TTC549 (cell line): ENCODE results near the gene TRAK1.

ENCODE experiments used
- FAIRE-seq: peaks from 2 replicates; lab custom pipeline; 2012; peaks lifted over from hg19 to GRCh38; lab: Jason Lieb, UNC

Gene TRAK1

GRCh38 chr3:42210726-42211125 lies 119.6 kb downstream of the TRAK1 start:
- FAIRE-seq = no peak

DNA sequence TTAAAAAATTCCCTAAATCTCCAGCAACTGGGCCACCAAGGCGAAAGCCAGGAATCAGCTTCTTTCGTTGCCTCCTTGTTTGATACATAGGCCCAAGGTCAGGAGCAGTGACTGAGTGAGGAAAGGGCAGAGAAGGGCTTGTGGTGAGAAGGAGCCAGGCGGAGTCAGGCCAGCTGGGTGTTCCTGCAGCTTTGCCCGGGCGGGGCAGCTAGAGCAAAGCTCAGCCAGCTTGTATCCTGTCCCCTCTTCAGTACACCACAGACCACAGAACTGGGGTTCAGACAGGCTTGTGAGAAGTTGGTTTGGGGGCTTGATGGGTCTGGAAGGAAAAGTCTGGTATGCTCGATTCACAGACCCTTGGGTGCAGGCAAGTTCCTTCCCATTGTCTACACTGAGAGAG lies 122.3 kb downstream of the TRAK1 start:
- no peak for FAIRE-seq

GRCh38 chr3:42214064-42214463 lies 122.9 kb downstream of the TRAK1 start:
- FAIRE-seq = no peak

DNA sequence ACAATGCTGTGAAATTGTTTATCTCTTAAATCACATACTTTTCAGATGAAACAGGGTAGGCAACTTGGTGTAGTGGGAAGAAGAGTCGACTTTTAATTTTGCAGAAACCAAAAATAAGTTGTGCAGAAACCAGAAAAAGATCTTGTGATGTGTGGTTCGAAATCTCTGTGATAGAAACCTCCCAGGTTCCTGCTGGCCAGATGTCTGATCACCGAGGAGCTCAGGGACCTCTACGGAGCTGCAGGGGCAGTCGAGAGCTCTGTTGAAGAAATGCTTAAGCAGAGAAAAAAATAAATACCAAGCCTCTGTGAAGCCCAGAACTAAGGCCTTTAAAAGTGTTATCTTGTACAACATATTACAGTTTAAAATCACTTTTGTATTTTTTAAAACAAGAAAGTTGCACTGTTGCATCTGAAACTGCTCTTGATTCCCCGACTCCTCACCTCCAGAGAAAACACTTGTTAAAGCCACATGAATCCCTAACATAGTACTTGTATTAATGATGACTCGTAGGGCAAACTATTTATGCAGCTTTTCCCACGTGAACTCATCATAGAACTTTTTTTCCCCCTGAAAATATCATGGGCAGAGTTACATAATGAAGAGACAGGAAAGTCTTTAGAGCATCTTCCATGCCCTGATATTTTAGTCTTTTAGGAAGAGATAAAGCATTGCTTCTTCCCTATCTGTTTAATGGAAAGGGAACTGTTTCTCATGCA lies 123.6 kb downstream of the TRAK1 start:
- FAIRE-seq = no peak

DNA sequence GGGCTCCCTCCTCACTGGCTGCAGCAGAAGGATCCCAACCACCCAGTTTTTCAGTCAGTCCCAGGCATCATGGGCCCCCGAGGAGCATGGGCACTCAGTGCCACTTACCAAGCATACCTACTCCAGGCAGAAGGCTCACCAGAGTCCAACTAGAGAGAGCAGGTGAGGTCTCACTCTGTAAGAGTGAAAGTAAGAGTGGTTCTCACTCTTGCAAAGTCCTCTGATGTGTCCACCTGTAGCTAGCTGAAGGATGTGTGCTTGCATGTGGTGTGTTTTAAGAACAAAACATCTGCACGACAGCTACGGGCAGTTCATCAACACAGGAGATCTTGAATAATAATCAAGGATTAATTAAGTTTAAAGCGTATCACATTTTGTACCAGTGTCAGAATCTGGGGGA lies 125.1 kb downstream of the TRAK1 start:
- FAIRE-seq = no peak

GRCh38 chr3:42216931-42217333 lies 125.8 kb downstream of the TRAK1 start:
- no peak for FAIRE-seq

DNA sequence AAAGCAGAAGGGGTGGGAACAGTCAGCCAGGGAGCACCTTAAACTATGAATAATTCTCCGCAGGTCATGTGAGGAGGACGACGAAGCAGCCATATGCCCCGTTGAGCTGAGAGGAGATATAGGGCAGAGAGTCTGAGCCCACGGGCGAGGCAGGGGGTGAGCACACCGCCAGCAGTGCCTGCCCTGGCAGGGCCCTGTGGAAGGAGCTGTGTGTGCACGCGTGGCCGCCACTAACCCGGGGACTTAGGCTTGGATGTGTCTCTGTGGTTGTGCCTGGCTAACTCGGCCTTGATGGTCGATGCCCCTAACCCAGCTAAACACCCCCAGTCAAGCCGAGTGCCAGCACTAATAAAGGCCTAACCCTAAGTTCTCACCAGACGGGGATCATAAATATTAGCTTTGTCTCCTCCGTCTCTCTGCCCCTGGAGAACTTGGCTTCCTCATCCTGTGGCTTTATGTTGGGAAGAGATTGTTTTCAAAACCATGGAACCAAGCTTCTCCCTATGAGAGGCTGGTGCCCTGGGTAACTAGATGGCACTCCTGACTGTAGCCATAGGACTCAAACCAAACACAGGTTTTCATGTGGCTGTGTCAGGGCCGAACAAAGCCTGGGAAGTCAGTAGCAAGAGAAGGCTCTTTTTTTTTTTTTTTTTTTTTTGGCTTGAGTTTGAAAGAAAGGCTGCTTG lies 129.4 kb downstream of the TRAK1 start:
- no peak for FAIRE-seq

- no peak for FAIRE-seq
These were observed 132.0 kb downstream of the TRAK1 start for GRCh38 chr3:42222942-42223693.

- no peak for FAIRE-seq
These were observed 133.0 kb downstream of the TRAK1 start for GRCh38 chr3:42224178-42224577.

DNA sequence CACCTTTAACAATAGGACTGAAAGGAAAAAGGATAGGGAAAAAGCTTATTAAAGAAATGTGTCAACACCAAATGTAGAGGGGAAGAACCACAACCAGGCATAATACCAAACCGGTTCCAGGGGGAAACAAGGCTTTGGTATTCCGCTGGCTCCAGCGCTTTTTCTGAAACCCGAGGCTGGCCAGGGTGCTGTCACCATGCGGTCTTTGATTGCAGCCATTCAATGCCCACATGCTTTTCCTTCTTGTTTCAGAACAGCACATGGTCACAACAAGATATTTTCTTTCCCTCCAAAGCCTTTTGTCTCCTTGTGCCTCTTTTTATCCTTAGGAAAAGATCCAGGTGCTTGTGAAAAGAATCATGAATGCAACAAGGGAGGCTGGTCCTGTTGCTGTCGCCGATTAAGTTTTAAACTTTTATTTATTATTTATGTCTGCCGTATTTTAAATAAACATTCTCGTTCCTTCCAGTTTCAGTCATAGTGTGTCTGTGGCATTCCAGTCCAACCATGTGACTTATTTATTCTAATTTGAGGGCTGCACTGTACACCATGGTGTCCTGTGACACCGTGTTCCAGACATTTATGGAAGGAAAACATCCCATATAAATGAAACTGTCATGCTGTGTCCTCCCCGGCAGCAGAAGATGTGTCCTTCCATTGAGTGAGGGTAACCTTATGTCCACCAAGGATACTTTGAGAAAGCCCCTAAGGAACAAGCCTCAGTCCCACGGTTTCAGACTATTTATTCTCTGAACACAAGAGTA lies 133.7 kb downstream of the TRAK1 start:
- no peak for FAIRE-seq

DNA sequence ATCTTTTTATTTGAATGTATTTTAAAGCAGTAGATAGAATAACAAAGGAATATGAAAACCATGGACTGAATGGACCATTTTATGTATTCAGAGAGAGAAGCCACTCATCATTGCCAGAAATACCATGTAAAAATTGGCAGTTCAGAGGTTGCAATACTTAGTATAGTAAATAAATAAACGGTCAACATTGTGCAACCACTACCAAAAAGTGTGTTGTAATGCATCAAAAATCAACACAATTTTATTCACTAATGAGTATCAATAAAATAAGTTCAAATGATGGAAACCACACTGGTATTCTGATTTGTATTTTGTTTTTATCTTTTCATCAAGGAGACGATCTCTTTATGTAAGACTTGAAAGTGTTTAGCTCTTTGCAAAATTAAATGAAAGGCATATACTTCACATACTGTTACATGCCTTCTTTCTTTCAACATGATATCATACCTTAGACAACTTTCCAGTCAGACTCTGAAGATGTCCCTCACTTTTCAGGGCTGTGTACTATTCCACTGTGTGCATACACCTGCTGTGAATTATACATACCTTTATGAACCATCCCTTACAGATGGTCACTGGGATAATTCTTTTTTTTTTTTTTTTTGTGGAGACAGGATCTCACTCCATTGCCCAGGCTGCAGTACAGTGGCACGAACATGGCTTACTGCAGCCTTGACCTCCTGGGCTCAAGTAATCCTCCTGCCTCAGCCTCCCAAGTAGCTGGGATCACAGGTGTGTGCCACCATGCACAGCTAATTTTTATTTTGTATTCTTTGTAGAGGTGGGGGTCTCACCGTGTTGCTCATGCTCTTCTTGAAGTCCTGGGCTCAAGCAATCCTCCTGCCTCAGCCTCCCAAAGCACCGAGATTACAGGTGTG lies 134.6 kb downstream of the TRAK1 start:
- FAIRE-seq = no peak

- FAIRE-seq = no peak
These were observed 135.6 kb downstream of the TRAK1 start for GRCh38 chr3:42226470-42227425.

- FAIRE-seq = no peak
These were observed 137.6 kb downstream of the TRAK1 start for GRCh38 chr3:42228796-42229195.

GRCh38 chr3:42229266-42229941 lies 138.2 kb downstream of the TRAK1 start:
- no peak for FAIRE-seq

DNA sequence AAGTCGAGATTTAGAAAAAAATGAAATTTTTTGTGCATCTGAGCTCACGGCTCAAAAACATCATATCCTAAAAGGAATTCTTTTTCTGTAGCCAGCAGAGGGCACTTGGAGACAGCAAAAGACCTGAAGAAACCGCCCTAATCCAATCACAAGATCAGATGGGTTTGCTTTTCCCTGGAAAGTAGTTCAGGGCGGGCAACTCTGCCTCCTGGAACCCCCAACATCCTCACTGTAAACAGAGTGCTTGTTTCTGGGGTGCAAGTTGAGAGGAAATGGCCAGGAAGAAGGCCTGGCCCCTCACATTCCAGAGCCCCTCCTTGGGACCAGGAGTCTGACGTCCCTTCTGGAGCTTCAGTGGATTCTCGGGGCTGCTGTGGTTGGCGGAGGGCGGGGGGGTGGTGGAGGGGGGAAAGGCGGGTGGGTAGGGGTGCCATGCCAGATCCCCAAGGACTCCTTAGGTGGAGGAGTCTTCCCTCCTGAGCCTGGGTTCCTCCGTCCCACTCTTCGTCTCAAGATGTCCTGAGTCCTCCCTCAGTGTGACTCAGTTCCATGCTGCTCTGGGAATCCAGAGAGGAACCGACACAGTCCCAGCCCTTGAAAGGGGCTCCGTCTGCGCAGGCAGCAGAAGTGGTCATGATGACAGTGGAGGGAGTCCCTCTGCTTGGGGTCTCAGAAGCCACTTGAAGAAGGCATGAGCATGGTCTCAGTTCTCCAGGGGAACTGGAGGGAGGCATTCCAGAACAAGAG lies 139.0 kb downstream of the TRAK1 start:
- FAIRE-seq = no peak

- no peak for FAIRE-seq
These were observed 139.7 kb downstream of the TRAK1 start for GRCh38 chr3:42230860-42231259.

DNA sequence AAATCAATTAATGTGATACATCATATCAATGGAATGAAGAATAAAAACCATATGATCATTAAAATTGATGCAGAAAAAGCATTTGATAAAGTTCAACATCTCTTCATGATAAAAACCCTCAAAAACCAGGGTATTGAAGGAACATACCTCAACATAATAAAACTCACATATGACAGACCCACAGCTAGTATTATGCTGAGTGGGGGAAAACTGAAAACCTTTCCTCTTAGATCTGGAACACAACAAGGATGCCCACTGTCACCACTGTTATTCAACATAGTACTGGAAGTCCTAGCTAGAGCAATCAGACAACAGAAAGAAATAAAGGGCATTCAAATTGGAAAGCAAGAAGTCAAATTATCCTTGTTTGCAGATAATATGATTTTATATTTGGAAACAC lies 144.4 kb downstream of the TRAK1 start:
- FAIRE-seq = no peak

DNA sequence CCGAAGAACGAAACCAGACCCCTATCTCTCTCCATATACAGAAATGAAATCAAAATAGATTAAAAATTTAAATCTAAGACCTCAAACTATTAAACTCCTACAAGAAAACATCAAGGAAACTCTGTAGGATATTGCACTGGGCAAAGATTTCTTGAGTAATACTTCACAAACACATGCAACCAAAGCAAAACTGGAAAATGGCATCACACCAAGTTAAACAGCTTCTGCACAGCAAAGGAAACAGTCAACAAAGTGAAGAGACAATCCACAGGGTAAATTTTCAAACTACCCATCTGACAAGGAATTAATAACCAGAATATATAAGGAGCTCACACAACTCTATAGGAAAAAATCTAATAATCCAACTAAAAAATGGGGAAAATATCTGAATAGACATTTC lies 145.5 kb downstream of the TRAK1 start:
- FAIRE-seq = no peak

GRCh38 chr3:42246091-42246490 lies 154.9 kb downstream of the TRAK1 start:
- FAIRE-seq = no peak
